Measurements from ENCODE around the gene PRODH.
"Not testable (repeated sequence)": the region's sequence is repeated elsewhere in the genome, so short reads cannot be mapped to it uniquely, and the experiment has no call there.

Gene PRODH

DNA sequence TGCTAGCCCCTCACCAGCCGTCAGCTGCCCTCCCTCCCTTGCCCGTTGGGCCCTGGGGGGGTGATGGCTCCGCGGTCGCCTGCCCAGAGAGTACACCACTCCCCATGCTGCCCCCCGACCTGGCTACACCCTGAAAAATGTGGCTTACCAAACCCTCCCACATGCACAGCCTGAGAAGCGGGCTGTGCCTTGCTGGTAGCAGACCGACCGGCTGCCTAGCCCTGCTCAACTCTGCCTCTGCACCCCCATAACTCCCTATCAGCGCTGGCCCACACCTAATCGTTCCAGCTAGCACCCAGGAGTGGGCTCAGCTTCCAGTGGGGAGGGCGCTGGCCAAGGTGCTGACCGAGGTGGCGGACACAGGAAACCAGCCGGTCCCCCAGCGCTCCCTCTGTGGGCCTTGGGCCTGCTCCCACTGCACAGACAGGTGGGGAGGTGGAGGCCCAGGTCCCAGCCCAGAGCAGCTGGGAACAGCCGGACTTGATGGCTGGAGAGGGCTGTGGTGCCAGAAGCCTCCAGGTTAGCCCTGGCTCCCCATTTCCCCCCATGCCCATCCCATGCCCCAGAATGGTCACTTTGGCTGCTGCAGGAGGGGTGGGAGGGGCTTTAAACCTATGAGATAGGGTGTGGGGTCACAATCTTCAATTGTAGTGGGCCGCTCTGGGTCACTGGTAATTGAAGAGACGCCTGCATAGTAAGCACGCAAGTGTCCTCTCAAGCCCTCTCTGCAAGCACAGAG, 32.1 kb upstream of the PRODH start:
- DNase-seq, result peak; percentile 23

GRCh38 chr22:18967391-18968010, 31.4 kb upstream of the PRODH start:
- DNase-seq, result not testable (repeated sequence)

GRCh38 chr22:18966748-18967147, 30.7 kb upstream of the PRODH start:
- no peak for DNase-seq

GRCh38 chr22:18965526-18966421, 29.7 kb upstream of the PRODH start:
- DNase-seq, result no peak

DNA sequence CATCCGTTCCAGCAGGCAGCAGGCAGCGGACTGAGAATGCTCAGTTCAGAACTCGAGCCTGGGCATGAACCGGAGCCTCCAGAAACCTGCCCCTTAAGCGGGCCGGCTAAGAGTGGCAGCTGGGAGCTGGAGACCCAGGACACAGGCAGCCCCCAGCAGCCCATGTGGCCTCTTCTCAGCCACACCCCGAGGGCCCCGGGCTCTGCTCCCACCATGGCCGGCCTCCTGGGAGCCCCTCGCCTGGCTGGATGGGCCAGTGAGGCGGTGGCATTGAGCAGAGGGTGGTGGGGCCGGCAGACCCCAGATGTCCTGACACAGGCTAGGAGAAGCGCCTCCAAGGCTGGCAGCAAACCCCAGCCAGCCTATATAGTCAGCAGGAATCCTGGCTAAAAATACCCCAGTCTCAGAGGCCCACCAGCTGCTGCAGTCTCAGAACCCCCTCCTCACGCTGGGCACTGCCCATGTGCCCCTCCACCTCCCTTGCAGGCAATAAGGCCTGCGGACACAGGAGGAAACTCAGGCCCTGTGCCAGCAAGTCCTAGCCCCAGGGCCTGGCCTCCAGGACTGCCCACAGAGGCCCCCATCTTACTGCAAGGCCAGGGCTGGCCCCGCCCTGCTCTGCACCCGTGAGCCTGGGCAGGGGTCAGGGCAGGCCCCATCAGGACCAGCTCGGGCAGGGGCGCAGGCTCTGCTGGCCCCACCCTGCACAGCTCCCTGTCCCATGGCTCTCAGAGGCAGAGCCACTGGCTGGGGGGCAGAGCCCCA, 28.6 kb upstream of the PRODH start:
- DNase-seq, result not testable (repeated sequence)

- not testable (repeated sequence) for DNase-seq
Measured at GRCh38 chr22:18964051-18964450, 28.0 kb upstream of the PRODH start.

- DNase-seq, result no peak
Measured at GRCh38 chr22:18962308-18962635, 26.2 kb upstream of the PRODH start.

GRCh38 chr22:18961632-18962307, 25.7 kb upstream of the PRODH start:
- DNase-seq, result not testable (repeated sequence)

- not testable (repeated sequence) for DNase-seq
Measured at GRCh38 chr22:18961201-18961600, 25.1 kb upstream of the PRODH start.

DNA sequence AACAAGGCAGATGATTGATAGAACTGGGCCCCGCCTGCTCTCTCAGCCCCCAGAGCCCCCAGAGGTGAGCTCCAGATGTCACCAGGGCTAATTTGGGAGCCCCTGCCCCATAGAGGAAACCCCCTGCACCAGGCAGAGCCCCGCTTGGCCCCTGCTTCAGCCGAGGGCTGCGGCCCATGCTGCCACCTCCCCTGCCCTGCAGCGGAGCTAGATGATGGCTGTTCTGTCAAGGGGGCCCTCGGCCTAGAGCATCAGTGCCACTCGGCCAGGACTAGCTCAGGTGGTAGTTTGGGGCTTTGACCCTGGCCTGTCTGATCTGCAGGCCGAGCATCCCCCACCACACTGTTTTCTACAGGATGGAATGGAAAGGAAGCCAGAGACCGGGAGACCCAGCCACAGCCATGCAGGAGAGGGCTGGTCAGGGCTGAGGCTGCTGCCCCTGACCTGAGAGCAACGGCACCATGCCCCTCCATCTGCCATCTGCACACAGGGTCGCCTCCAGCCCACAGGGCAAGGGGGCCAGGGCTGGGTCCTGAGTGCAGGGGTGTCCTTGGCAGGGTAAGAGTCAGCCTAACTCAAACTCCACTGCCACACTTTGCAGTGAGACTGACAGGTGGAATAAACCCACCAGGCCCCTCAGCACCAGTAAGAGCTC, 24.2 kb upstream of the PRODH start:
- DNase-seq, result not testable (repeated sequence)

- DNase-seq, result not testable (repeated sequence)
Measured at GRCh38 chr22:18959741-18960140, 23.6 kb upstream of the PRODH start.

DNA sequence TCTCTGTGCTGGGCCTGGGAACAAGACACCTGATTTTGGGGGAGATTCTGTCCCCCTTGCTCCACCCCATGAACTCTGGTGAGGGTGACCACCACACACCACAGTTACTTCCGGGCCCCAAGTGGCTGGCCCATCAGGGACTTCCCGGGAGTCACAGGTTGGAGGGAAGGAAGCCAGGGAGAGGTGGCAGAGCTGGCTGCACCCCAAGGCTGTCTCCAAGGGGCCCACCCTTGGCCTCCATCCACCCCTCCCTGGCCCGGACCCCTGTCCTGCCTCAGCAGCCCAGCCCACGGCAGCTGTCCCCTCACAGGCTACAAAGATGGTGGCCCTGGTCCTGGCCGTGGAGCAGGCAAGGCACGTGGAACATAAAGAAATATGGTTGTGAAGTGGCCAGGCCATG, 23.2 kb upstream of the PRODH start:
- not testable (repeated sequence) for DNase-seq

- peak; percentile 26 for DNase-seq
Measured at GRCh38 chr22:18958738-18959137, 22.6 kb upstream of the PRODH start.

- not testable (repeated sequence) for DNase-seq
Measured at GRCh38 chr22:18958321-18958705, 22.2 kb upstream of the PRODH start.

DNA sequence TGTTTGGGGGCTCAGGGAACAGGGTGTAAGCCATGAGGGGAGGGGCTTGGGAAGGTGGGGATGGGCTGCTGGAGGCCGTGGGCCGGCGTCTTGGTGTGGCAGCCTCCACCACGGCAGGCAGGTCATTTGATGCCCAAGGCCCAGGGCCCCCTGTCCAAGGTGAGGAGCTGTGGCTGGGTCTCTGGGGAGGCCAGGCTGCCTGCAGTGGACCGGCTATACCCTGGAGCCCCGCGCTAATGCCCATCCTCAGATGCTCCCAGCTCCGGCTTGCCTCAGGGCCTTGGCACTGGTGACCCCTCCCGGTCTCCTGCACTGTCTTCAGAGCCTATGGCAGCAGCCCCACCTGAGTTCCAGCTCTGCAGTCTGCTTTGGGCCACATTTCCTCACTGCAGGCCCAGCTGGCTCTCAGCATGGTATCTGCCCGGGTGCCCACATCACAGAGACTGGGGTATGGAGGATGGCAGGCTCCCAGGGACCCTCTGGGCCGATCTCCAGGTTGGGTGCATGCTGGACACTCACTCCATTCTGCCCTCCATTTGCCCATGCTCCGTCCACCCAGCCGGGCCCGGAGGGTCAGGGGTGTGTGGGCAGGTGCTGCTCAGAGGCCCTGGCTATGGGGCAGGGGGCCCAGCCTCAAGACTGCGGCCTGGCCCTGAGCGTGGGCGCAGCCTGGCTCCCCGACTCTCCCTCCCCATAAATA, 21.7 kb upstream of the PRODH start:
- DNase-seq, result not testable (repeated sequence)

DNA sequence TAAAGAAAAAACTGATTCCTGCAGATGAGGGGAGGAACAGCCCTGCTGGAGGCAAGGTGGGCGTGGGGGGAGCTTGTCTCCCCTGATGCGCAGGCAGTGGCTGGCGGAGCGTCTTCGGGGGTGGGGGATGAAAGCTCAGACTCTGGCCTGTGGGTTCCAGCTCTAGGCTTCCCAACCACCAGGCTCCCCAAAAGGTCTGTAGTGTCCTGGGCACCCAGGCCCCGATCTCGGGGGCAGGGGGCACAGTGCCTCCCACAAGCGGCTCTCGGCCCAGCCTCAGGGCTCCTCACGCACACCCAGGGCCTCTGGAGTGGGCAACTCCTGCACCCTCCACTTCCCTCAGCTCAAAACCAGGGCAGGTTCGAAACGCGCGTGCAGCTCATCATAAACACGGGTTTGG, 20.9 kb upstream of the PRODH start:
- DNase-seq, result not testable (repeated sequence)

DNA sequence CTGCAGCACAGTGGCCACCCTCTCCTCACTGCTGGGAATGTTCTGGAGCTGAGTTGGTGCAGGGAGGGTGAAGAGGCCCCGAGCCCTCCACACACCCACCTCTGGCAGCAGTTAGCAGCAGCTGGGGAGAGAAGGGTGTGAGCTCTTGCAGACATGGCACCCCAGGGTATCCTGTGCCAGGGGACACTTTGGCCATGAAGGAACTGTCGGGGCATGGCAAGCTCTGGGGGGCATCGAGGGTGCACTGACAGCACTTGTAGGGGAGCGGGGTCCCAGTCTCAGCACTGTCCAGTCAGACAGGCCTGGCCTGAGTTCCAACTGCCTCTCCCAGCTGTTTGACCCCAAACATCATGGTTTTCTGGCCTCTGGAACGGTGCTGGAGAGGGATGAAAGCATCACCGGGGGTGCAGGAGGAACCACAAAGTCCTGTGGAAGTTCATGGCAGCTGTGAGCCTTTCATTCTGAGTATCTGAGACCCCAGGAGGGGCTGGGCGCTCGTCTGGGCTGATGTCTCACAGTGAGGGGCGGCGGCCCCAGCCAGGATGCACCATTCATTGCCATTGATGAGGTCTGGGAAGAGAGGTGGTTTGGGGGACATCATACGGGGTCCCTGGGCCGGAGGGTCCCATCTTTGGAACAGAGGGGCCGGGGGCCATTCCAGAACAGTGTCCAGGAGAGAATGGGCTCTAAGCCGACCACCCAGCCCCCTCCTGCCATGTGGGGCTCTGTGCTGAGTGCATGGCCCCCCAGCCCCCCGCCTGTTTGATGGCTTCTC, 20.2 kb upstream of the PRODH start:
- not testable (repeated sequence) for DNase-seq

- DNase-seq, result no peak
Measured at GRCh38 chr22:18955696-18956095, 19.6 kb upstream of the PRODH start.

GRCh38 chr22:18954990-18955571, 19.0 kb upstream of the PRODH start:
- no peak for DNase-seq
